Mesenchymal stem cell (in vitro differentiated cells and primary cell): Measurements from ENCODE around the gene WNT2.
"Not testable (repeated sequence)": the region's sequence is repeated elsewhere in the genome, so short reads cannot be mapped to it uniquely, and the experiment has no call there.

Source experiments
- DNase-seq: peaks from one replicate; pipeline ENCODE4 v3.0.0-alpha.2; 2013
- H2AFZ ChIP-seq: one replicate; pipeline ENCODE4 v1.6.1; 2013; ENCODE audit warnings: low read depth, mild to moderate bottlenecking, control low read depth, inconsistent platforms, low read length, moderate library complexity
- H2AK5ac ChIP-seq: 2 replicates; pipeline ENCODE4 v1.6.1; 2013; ENCODE audit warnings: low read length, moderate library complexity, mild to moderate bottlenecking, inconsistent platforms; ENCODE audit not compliant: severe bottlenecking
- H2BK120ac ChIP-seq: one replicate; pipeline ENCODE4 v1.6.1; 2013; ENCODE audit warnings: low read depth, mild to moderate bottlenecking, inconsistent platforms, low read length, moderate library complexity
- H2BK12ac ChIP-seq, 2 experiments: one replicate each; pipeline ENCODE4 v1.6.1; 2013; ENCODE audit warnings: inconsistent platforms in 2 of 2, low read length in 2 of 2, mild to moderate bottlenecking in 2 of 2, moderate library complexity in 2 of 2, control low read depth in 1 of 2
- H2BK15ac ChIP-seq: one replicate; pipeline ENCODE4 v1.6.1; 2013; ENCODE audit warnings: mild to moderate bottlenecking, low read depth, inconsistent platforms; ENCODE audit not compliant: poor library complexity, severe bottlenecking
- H2BK5ac ChIP-seq: 2 replicates; pipeline ENCODE4 v1.6.1; 2013; ENCODE audit warnings: low read depth, mild to moderate bottlenecking, low read length, control low read depth, inconsistent platforms; ENCODE audit not compliant: poor library complexity, severe bottlenecking
- H3K14ac ChIP-seq, 2 experiments: one replicate each; pipeline ENCODE4 v1.6.1; 2013; ENCODE audit warnings: inconsistent platforms in 2 of 2, low read length in 2 of 2, control low read depth in 1 of 2, mild to moderate bottlenecking in 1 of 2, moderate library complexity in 1 of 2
- H3K18ac ChIP-seq, 2 experiments: one replicate each; pipeline ENCODE4 v1.6.1; 2013; ENCODE audit warnings: inconsistent platforms in 2 of 2, low read length in 2 of 2, control low read depth in 1 of 2, low read depth in 1 of 2, mild to moderate bottlenecking in 1 of 2
- H3K23ac ChIP-seq, 2 experiments: one replicate each; pipeline ENCODE4 v1.6.1; 2013; ENCODE audit warnings: inconsistent platforms in 2 of 2, low read length in 2 of 2, mild to moderate bottlenecking in 2 of 2, moderate library complexity in 2 of 2, control low read depth in 1 of 2
- H3K27ac ChIP-seq: 2 replicates; pipeline ENCODE4 v1.5.1; 2013; ENCODE audit warnings: mild to moderate bottlenecking, moderate library complexity, low read length, control low read depth, inconsistent platforms; ENCODE audit not compliant: poor library complexity, severe bottlenecking
- H3K27me3 ChIP-seq, 2 experiments: 2 replicates each; pipeline versions ENCODE4 v1.6.1 to v1.7.0; 2013; ENCODE audit warnings: low read length in 2 of 2, mild to moderate bottlenecking in 2 of 2, moderate library complexity in 2 of 2, control low read depth in 1 of 2, inconsistent platforms in 1 of 2; ENCODE audit not compliant: control insufficient read depth in 1 of 2, insufficient read depth in 1 of 2
- H3K36me3 ChIP-seq, 2 experiments: 2 replicates each; pipeline versions ENCODE4 v1.6.1 to v1.7.0; 2013; ENCODE audit warnings: low read length in 2 of 2, control low read depth in 1 of 2, inconsistent platforms in 1 of 2, low read depth in 1 of 2, mild to moderate bottlenecking in 1 of 2; ENCODE audit not compliant: insufficient read depth in 2 of 2, control insufficient read depth in 1 of 2
- H3K4ac ChIP-seq, 2 experiments: one replicate each; pipeline ENCODE4 v1.6.1; 2013; ENCODE audit warnings: inconsistent platforms in 2 of 2, low read length in 2 of 2, mild to moderate bottlenecking in 2 of 2, moderate library complexity in 2 of 2, control low read depth in 1 of 2, low read depth in 1 of 2
- H3K4me1 ChIP-seq: 2 replicates; pipeline ENCODE4 v1.6.1; 2013; ENCODE audit warnings: low read depth, low read length, control low read depth; ENCODE audit not compliant: control insufficient read depth, insufficient read depth
- H3K4me2 ChIP-seq: 2 replicates; pipeline ENCODE4 v1.6.1; 2013; ENCODE audit warnings: low read length, mild to moderate bottlenecking, inconsistent platforms; ENCODE audit not compliant: poor library complexity, severe bottlenecking
- H3K4me3 ChIP-seq, 2 experiments: 2 replicates each; pipeline versions ENCODE4 v1.5.1 to v1.7.0; 2013; ENCODE audit warnings: low read length in 2 of 2, mild to moderate bottlenecking in 2 of 2, control low read depth in 1 of 2, low read depth in 1 of 2; ENCODE audit not compliant: insufficient read depth in 1 of 2
- H3K79me1 ChIP-seq: replicated peaks from 2 replicates; pipeline ENCODE4 v1.6.1; 2013; ENCODE audit warnings: mild to moderate bottlenecking, control low read depth, low read length, inconsistent platforms; ENCODE audit not compliant: poor library complexity, severe bottlenecking
- H3K9ac ChIP-seq: 2 replicates; pipeline ENCODE4 v1.7.0; 2013; ENCODE audit warnings: mild to moderate bottlenecking, low read length, moderate library complexity
- H3K9me3 ChIP-seq: 2 replicates; pipeline ENCODE4 v1.7.0; 2013; ENCODE audit warnings: mild to moderate bottlenecking, low read length; ENCODE audit not compliant: control insufficient read depth
- H4K8ac ChIP-seq: one replicate; pipeline ENCODE4 v1.6.1; 2013; ENCODE audit warnings: inconsistent platforms, mild to moderate bottlenecking, low read length, moderate library complexity
- H4K91ac ChIP-seq: one replicate; pipeline ENCODE4 v1.6.1; 2013; ENCODE audit warnings: mild to moderate bottlenecking, low read length, inconsistent platforms
- WGBS: methylation state at CpG from one replicate; pipeline ENCODE4 v1.1.7; 2013; ENCODE audit warnings: mixed read lengths; 5-methylcytosine and 5-hydroxymethylcytosine counted together

WNT2 gene

DNA sequence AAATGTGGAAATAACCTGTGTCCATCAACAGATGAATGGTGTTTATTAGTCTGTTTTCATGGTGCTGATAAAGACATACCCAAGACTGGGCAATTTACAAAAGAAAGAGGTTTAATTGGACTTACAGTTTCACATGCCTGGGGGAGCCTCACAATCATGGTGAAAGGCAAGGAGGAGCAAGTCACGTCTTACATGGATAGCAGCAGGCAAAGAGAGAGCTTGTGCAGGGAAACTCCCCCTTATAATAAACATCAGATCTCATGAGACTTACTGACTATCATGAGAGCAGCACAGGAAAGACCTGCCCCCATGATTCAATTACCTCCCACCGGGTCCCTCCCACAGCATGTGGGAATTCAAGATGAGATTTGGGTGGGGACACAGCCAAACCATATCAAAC lies 77.2 kb downstream of the WNT2 start:
- not testable (repeated sequence) for H3K27me3 ChIP-seq, H3K9me3 ChIP-seq, H2BK5ac ChIP-seq, H2BK120ac ChIP-seq, H3K4me1 ChIP-seq, H2BK12ac ChIP-seq, H3K4ac ChIP-seq, H3K23ac ChIP-seq, H3K9ac ChIP-seq, H4K8ac ChIP-seq, H3K4me3 ChIP-seq, H3K79me1 ChIP-seq, H3K4me2 ChIP-seq, H3K36me3 ChIP-seq, H2AFZ ChIP-seq, H3K14ac ChIP-seq, DNase-seq, H3K18ac ChIP-seq, H2BK15ac ChIP-seq, H3K27ac ChIP-seq, H2AK5ac ChIP-seq, H4K91ac ChIP-seq
- no CpG with 5 or more reads among the region's 2 CpGs for WGBS

GRCh38 chr7:117243390-117243789 lies 79.5 kb downstream of the WNT2 start:
- Histone ChIP-seq H3K4ac (no peak overlapping the region), H3K4me1 (peaks cover 4% of the 10 kb centered on the region), H2AK5ac (no peak overlapping the region), H2BK120ac (no peak overlapping the region), H3K27ac (no peak overlapping the region), H3K79me1 (no peaks in the 10 kb centered on the region), H3K27me3 (no peaks in the 10 kb centered on the region), H3K14ac (no peak overlapping the region), H4K8ac (no peak overlapping the region), H3K36me3 (no peaks in the 10 kb centered on the region), H2BK12ac (no peak overlapping the region), H3K18ac (no peak overlapping the region), H3K9me3 (no peaks in the 10 kb centered on the region), H2BK5ac (no peak overlapping the region), H3K23ac (no peak overlapping the region), H3K4me3 (no peak overlapping the region), H4K91ac (no peak overlapping the region), H2AFZ (no peak overlapping the region), H3K4me2 (no peak overlapping the region), H2BK15ac (no peak overlapping the region), H3K9ac (no peak overlapping the region)
- no peak for DNase-seq
- 86% methylated on average over 2 of the region's 3 CpGs for WGBS

DNA sequence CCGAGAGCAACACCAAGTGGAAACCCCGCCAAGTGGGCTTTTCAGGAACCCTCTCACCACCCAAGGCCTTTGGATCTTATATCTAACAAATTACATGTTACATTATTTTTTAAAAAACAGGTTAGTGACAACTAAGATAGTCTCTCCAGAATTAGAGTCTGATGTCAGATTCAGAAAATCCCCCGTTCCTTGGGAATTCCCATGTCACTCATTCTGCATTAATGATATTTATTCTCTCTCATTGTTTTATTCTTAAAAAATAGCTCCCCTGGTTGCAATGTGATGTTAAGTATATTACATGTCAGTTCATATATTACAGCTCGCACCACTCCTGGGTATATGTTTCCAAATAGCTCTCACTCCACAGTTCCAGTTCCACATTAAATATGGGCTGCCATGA lies 81.8 kb downstream of the WNT2 start:
- H3K9ac ChIP-seq, result no peak overlapping the region
- no peak overlapping the region for H3K18ac ChIP-seq
- H3K27ac ChIP-seq, result no peak overlapping the region
- no peak overlapping the region for H4K8ac ChIP-seq
- no peak overlapping the region for H2BK120ac ChIP-seq
- no peak overlapping the region for H2AFZ ChIP-seq
- H3K36me3 ChIP-seq, result no peaks in the 10 kb centered on the region
- H3K4me1 ChIP-seq, result peaks cover 2% of the 10 kb centered on the region
- no peak overlapping the region for H3K14ac ChIP-seq
- no peaks in the 10 kb centered on the region for H3K79me1 ChIP-seq
- H2BK15ac ChIP-seq, result no peak overlapping the region
- no peak overlapping the region for H3K4me3 ChIP-seq
- no peaks in the 10 kb centered on the region for H3K27me3 ChIP-seq
- H3K4me2 ChIP-seq, result no peak overlapping the region
- H2BK12ac ChIP-seq, result no peak overlapping the region
- DNase-seq, result no peak
- H2AK5ac ChIP-seq, result no peak overlapping the region
- WGBS, result 86% methylated on average over 1 of the region's 4 CpGs
- no peak overlapping the region for H3K4ac ChIP-seq
- no peaks in the 10 kb centered on the region for H3K9me3 ChIP-seq
- no peak overlapping the region for H2BK5ac ChIP-seq
- no peak overlapping the region for H4K91ac ChIP-seq
- no peak overlapping the region for H3K23ac ChIP-seq

GRCh38 chr7:117238937-117239336 lies 83.9 kb downstream of the WNT2 start:
- no peaks in the 10 kb centered on the region for H3K27me3 ChIP-seq
- H3K23ac ChIP-seq, result no peak overlapping the region
- no peak overlapping the region for H4K8ac ChIP-seq
- no peaks in the 10 kb centered on the region for H3K79me1 ChIP-seq
- no peak overlapping the region for H3K4me3 ChIP-seq
- WGBS, result 80% methylated on average over 5 of the region's 7 CpGs
- H3K14ac ChIP-seq, result no peak overlapping the region
- H3K27ac ChIP-seq, result no peak overlapping the region
- no peak overlapping the region for H2AK5ac ChIP-seq
- no peak overlapping the region for H2AFZ ChIP-seq
- no peak overlapping the region for H3K4ac ChIP-seq
- H3K36me3 ChIP-seq, result no peaks in the 10 kb centered on the region
- H3K18ac ChIP-seq, result no peak overlapping the region
- no peak overlapping the region for H2BK12ac ChIP-seq
- no peak overlapping the region for H2BK5ac ChIP-seq
- no peak overlapping the region for H3K4me2 ChIP-seq
- H3K9me3 ChIP-seq, result no peaks in the 10 kb centered on the region
- H3K4me1 ChIP-seq, result peaks cover 2% of the 10 kb centered on the region
- no peak overlapping the region for H3K9ac ChIP-seq
- no peak overlapping the region for H2BK120ac ChIP-seq
- H4K91ac ChIP-seq, result no peak overlapping the region
- H2BK15ac ChIP-seq, result no peak overlapping the region
- DNase-seq, result no peak
